K562 (cell line): ENCODE results near the gene FBN1. TPM values are rescaled to one million over a fixed set of nuclear protein-coding genes. Genes with fewer than 3 reads are reported as not detected.

ENCODE experiments used
- ATAC-seq: fragments of 200-7000 bp; cut with Tn5 transposase; 3 replicates; pipeline ENCODE4 v1.9.1; 2020; ENCODE audit warnings: moderate library complexity
- BruUV-seq: library from RNA; stranded (reverse); fragments of 400-500 nt; replicated peaks from 2 replicates; lab custom pipeline; 2021; lab: Mats Ljungman, UMichigan
- CTCF ChIA-PET: fragments of 300-600 bp; formaldehyde crosslinking; extraction: SDS; loops from one replicate; lab custom pipeline; 2021; ENCODE audit warnings: low intra/inter-chr PET ratio; lab: Yijun Ruan, JAX
- POLR2A ChIA-PET: fragments of 300-600, 350-650 bp; sonication (Branson Sonifier 250); formaldehyde crosslinking; extraction: SDS; loops from one replicate; lab custom pipeline; 2021; ENCODE audit warnings: antibody characterized with exemption, inconsistent platforms; lab: Yijun Ruan, JAX
- DNase-seq, 4 experiments: peaks; one replicate each; pipeline versions ENCODE4 v3.0.0 to v3.0.0-alpha.2; 2011 to 2018; ENCODE audit warnings: low spot score in 3 of 4, mixed read lengths in 3 of 4; ENCODE audit errors: extremely low read depth in 1 of 4
- FAIRE-seq: peaks from 2 replicates; lab custom pipeline; 2011; peaks lifted over from hg19 to GRCh38; lab: Jason Lieb, UNC
- H2AFZ ChIP-seq: 2 replicates; pipeline ENCODE4 v1.6.0; 2011; ENCODE audit warnings: low read depth, low read length, control low read depth, inconsistent platforms
- H3K27ac ChIP-seq: fragments of 200-600 bp; 3 replicates; pipeline ENCODE4 v1.8.0; 2011; ENCODE audit warnings: low read depth, mild to moderate bottlenecking, control low read depth, inconsistent platforms, low read length, moderate library complexity, mixed read lengths; ENCODE audit errors: extremely low read depth
- H3K27me3 ChIP-seq, 2 experiments: fragments of 300-600 bp in 1 of 2; 2 replicates in 1 of 2; 3 replicates in 1 of 2; pipeline versions ENCODE4 v1.6.0 to v1.8.0; 2011; ENCODE audit warnings: inconsistent platforms in 2 of 2, low read length in 2 of 2, mild to moderate bottlenecking in 1 of 2, mixed read lengths in 1 of 2, moderate library complexity in 1 of 2; ENCODE audit not compliant: control insufficient read depth in 2 of 2, insufficient read depth in 2 of 2
- H3K36me3 ChIP-seq: fragments of 300-600 bp; 3 replicates; pipeline ENCODE4 v1.8.0; 2011; ENCODE audit warnings: mild to moderate bottlenecking, low read length, inconsistent platforms; ENCODE audit not compliant: control insufficient read depth, insufficient read depth
- H3K4me1 ChIP-seq, 2 experiments: fragments of 200-600 bp in 1 of 2; replicated peaks in 1 of 2; 2 replicates in 1 of 2; 3 replicates in 1 of 2; pipeline versions ENCODE4 v1.5.1 to v1.8.0; 2011; ENCODE audit warnings: inconsistent platforms in 2 of 2, low read length in 2 of 2, mild to moderate bottlenecking in 1 of 2, mixed read lengths in 1 of 2, moderate library complexity in 1 of 2; ENCODE audit not compliant: control insufficient read depth in 2 of 2, insufficient read depth in 2 of 2
- H3K4me2 ChIP-seq: 2 replicates; pipeline ENCODE4 v1.6.1; 2011; ENCODE audit warnings: low read length, control low read depth, inconsistent platforms, mixed read lengths; ENCODE audit not compliant: insufficient read depth
- H3K4me3 ChIP-seq: fragments of 200-600 bp; sonication (generic), shearing (Covaris generic); 2 replicates; pipeline ENCODE4 v1.5.1; 2016; ENCODE audit warnings: control low read depth, inconsistent platforms
- H3K79me2 ChIP-seq: fragments of 200-600 bp; 3 replicates; pipeline ENCODE4 v1.8.0; 2011; ENCODE audit warnings: low read length, inconsistent platforms; ENCODE audit not compliant: control insufficient read depth, insufficient read depth
- H3K9ac ChIP-seq, 2 experiments: 2 replicates each; pipeline versions ENCODE4 v1.6.0 to v1.6.1; 2011; ENCODE audit warnings: low read depth in 2 of 2, low read length in 2 of 2, control low read depth in 1 of 2, inconsistent platforms in 1 of 2, mild to moderate bottlenecking in 1 of 2, mixed read lengths in 1 of 2; ENCODE audit not compliant: insufficient read depth in 1 of 2
- H3K9me1 ChIP-seq: one replicate; pipeline ENCODE4 v1.6.0; 2011; ENCODE audit warnings: inconsistent platforms, mild to moderate bottlenecking, low read length, moderate library complexity; ENCODE audit not compliant: control insufficient read depth, insufficient read depth
- H3K9me3 ChIP-seq: replicated peaks from 2 replicates; pipeline ENCODE4 v1.5.1; 2011; ENCODE audit warnings: low read depth, low read length, inconsistent platforms; ENCODE audit not compliant: control insufficient read depth, insufficient read depth
- H4K20me1 ChIP-seq: replicated peaks from 2 replicates; pipeline ENCODE4 v1.6.1; 2011; ENCODE audit warnings: low read length, inconsistent platforms, mixed read lengths; ENCODE audit not compliant: control insufficient read depth, insufficient read depth
- E2F3 ChIP-seq: fragments of 250-450 bp; sonication (Bioruptor Pico); IDR thresholded peaks from 2 replicates; pipeline ENCODE4 v1.4.0; 2020; ENCODE audit warnings: mild to moderate bottlenecking
- HBP1 ChIP-seq: fragments of 450-650 bp; formaldehyde crosslinking; IDR thresholded peaks from 2 replicates; pipeline ENCODE4 v1.4.0; 2022; ENCODE audit warnings: missing genetic modification characterization
- ILK ChIP-seq: fragments of 450-650 bp; IDR thresholded peaks from 2 replicates; pipeline ENCODE4 v1.6.1; 2016; ENCODE audit warnings: missing genetic modification characterization, low read depth, mild to moderate bottlenecking, missing compliant biosample characterization, moderate library complexity, borderline replicate concordance
- KAT8 ChIP-seq: fragments of 450-650 bp; IDR thresholded peaks from 2 replicates; pipeline ENCODE4 v1.6.1; 2016; ENCODE audit warnings: low read depth, mild to moderate bottlenecking
- KDM1A ChIP-seq, 2 experiments: fragments of 450-650 bp; IDR thresholded peaks; 2 replicates each; pipeline ENCODE4 v1.6.1; 2016; ENCODE audit warnings: mild to moderate bottlenecking in 2 of 2
- RHOXF2B ChIP-seq: fragments of 250-450 bp; sonication (Bioruptor Pico); conservative IDR thresholded peaks from 2 replicates; pipeline ENCODE4 v1.5.1; 2021
- TCF15 ChIP-seq: fragments of 250-450 bp; sonication (Bioruptor Pico); IDR thresholded peaks from 2 replicates; pipeline ENCODE4 v1.8.0; 2022; ENCODE audit warnings: moderate library complexity, mild to moderate bottlenecking, inconsistent platforms
- U2AF1 ChIP-seq: fragments of 200-400 bp; formaldehyde crosslinking; optimal IDR thresholded peaks from 2 replicates; pipeline ENCODE3; 2017; ENCODE audit warnings: mild to moderate bottlenecking, low read depth, low read length, moderate library complexity
- ZFP30 ChIP-seq: fragments of 250-450 bp; sonication (Bioruptor Pico); IDR thresholded peaks from 2 replicates; pipeline ENCODE4 v1.8.0; 2022; ENCODE audit warnings: moderate library complexity, mild to moderate bottlenecking, inconsistent platforms, borderline replicate concordance
- ZNF274 ChIP-seq: IDR thresholded peaks from 2 replicates; pipeline ENCODE4 v1.6.1; 2011; ENCODE audit warnings: low read depth, mild to moderate bottlenecking, low read length, moderate library complexity, borderline replicate concordance
- ZNF445 ChIP-seq: fragments of 250-450 bp; sonication (Bioruptor Pico); IDR thresholded peaks from 2 replicates; pipeline ENCODE4 v1.4.0; 2020; ENCODE audit warnings: low read depth, mild to moderate bottlenecking, moderate library complexity
- WGBS: fragments of 100-300 bp; shearing (Covaris generic); methylation state at CpG from one replicate; pipeline ENCODE4 v1.1.6; 2016; ENCODE audit warnings: low coverage, mixed read lengths; ENCODE audit not compliant: insufficient coverage; ENCODE audit errors: missing lambda C conversion rate; 5-methylcytosine and 5-hydroxymethylcytosine counted together
- in situ Hi-C: fragments of 300-500 bp; cut with MboI; formaldehyde crosslinking; loops from 4 replicates; pipeline ENCODE4 v1.15.0; 2018; ENCODE audit warnings: inconsistent platforms, mixed read lengths
- intact Hi-C: fragments of 100-400 bp; cut with micrococcal nuclease; formaldehyde crosslinking; loops from 2 replicates; pipeline ENCODE4 v1.14.2; 2022
- polyA plus RNA-seq, 8 experiments: library from polyadenylated mRNA; depleted of rRNA in 4 of 8; stranded (reverse) in 5 of 8; unstranded in 3 of 8; fragments of >200 nt; fragmentation: Nextera tagmentation in 2 of 8; fragmentation: Illumina TruSeq in 1 of 8; extraction: Ambion mirVana in 2 of 8; extraction: Trizol in 1 of 8; gene quantifications; 2 replicates each; pipeline versions ENCODE4 v1.2.1 to v1.2.3, GENCODE V29; 2011 to 2014; ENCODE audit warnings: inconsistent platforms in 1 of 8, missing spikeins in 1 of 8
- total RNA-seq, 7 experiments: library from RNA; depleted of rRNA in 6 of 7; stranded (reverse); fragments of >200 nt in 6 of 7; fragmentation: Illumina TruSeq in 2 of 7; extraction: Trizol in 2 of 7; gene quantifications; 2 replicates each; pipeline versions ENCODE4 v1.2.1 to v1.2.3, GENCODE V29; 2011 to 2021; ENCODE audit warnings: low replicate concordance in 1 of 7

Gene FBN1
- total and polyA plus RNA-seq, 9 of the 15 experiments (the other 6 are each of a cell fraction or from before 2014, with no cell fraction given), result 0.15 to 1.2 (median 0.60) TPM

GRCh38 chr15:48375767-48376166 lies 269.7 kb downstream of the FBN1 start:
- Histone ChIP-seq H3K9me1 (no peaks in the 10 kb centered on the region), H3K36me3 (no peaks in the 10 kb centered on the region), H3K27me3 (peaks cover 4 to 8% of the 10 kb centered on the region in 2 experiments; a peak in 4 of 5 replicates), H3K9me3 (no peaks in the 10 kb centered on the region; the same call in 1 of the 2 replicates), H2AFZ (no peak overlapping the region), H3K27ac (no peak overlapping the region), H3K9ac (no peak overlapping the region), H4K20me1 (no peaks in the 10 kb centered on the region), H3K4me3 (no peak overlapping the region), H3K4me2 (no peak overlapping the region), H3K4me1 (peaks cover 4 to 6% of the 10 kb centered on the region in 2 experiments; a peak in 2 of 5 replicates), H3K79me2 (no peaks in the 10 kb centered on the region)
- intact Hi-C loops, result no loop called here
- WGBS, result 4% methylated on average over 2 of the region's 2 CpGs
- TF ChIP-seq E2F3 (CRISPR knock-in tag) (no peak), HBP1 (CRISPR knock-in tag) (no peak), U2AF1 (no peak), RHOXF2B (CRISPR knock-in tag) (no peak), ZNF445 (CRISPR knock-in tag) (no peak), TCF15 (CRISPR knock-in tag) (no peak), ILK (tag) (no peak), ZNF274 (no peak), KAT8 (no peak), ZFP30 (CRISPR knock-in tag) (no peak), KDM1A (IDR thresholded peaks at IDR 0.05) (no peak)
- BruUV-seq, result no TSS peak
- in situ Hi-C loops, result no loop called here
- ChIA-PET CTCF (no interaction called here), POLR2A (no interaction called here)
- FAIRE-seq (no peak), DNase-seq (no peak), ATAC-seq (no peak)
